Measurements from ENCODE around the gene ZNF775. TPM values are rescaled to one million over a fixed set of nuclear protein-coding genes. Genes with fewer than 3 reads are reported as not detected.

Gene ZNF775
- total RNA-seq, 2 experiments from 2014 or later: 4.4 to 5.1 TPM

- POLR2A ChIA-PET: no interaction called here
- CTCF ChIA-PET: no interaction called here
Observed at GRCh38 chr7:150344299-150344698, 34.8 kb upstream of the ZNF775 start.

GRCh38 chr7:150345012-150345411, 34.1 kb upstream of the ZNF775 start:
- ChIA-PET POLR2A (no interaction called here), CTCF (no interaction called here)

DNA sequence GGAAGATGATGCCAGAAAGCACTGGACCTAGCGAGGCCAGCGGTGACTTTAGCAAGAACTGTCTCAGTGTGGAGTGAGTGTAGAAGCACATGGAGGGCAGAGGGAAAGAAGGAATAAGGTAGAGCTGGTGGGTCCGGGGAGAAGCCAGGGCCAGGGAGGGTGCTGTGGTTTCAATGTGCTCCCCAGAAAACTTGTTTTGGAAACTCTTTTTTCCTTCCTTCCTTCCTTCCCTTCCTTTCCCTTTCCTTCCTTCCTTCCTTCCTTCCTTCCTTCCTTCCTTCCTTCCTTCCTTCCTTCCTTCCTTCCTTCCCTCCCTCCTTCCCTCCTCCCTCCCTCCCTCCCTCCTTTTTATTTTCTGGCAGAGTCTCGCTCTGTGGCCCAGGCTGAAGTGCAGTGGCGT, 32.2 kb upstream of the ZNF775 start:
- CTCF ChIA-PET: no interaction called here
- POLR2A ChIA-PET: no interaction called here

DNA sequence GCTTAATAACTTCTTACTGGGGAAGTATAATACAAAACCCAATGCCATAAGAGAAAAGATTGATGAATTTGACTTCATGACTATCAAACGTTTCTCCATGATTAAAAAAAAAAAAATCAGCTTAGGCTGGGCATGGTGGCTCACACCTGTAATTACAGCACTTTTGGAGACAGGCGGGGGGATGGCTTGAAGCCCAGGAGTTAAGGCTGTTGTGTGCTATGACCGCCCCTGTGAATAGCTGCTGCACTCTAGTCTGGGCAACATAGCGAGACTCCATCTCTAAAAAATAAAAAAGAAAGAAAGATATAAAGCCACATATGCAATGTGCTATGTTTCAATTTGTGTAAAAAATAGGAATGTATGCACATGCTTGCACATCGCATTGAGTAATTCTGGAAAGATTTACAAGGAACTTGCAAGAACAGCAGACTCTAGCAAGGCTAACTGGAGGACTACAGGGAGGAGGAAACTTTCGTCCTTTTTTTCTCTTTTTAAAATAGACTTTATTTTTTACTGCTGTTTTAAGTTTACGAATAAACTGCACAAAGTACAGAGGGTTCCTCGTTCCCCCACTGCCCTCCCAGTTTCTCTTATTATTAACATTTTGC, 27.4 kb upstream of the ZNF775 start:
- ChIA-PET POLR2A (no interaction called here), CTCF (no interaction called here)

- ChIA-PET POLR2A (interaction anchor here (0.6 to 0.7 kb wide), 2 partner anchors 20 to 32 kb away, joined by 3 to 4 read pairs; partner anchors contain the start of genes ACTR3C and LRRC61), CTCF (interaction anchor here (0.7 to 1.8 kb wide), 5 partner anchors 18 to 66 kb away, joined by 3 to 10 read pairs (median 4); no protein-coding TSS in a partner anchor)
Observed at GRCh38 chr7:150355666-150356059, 23.5 kb upstream of the ZNF775 start.

DNA sequence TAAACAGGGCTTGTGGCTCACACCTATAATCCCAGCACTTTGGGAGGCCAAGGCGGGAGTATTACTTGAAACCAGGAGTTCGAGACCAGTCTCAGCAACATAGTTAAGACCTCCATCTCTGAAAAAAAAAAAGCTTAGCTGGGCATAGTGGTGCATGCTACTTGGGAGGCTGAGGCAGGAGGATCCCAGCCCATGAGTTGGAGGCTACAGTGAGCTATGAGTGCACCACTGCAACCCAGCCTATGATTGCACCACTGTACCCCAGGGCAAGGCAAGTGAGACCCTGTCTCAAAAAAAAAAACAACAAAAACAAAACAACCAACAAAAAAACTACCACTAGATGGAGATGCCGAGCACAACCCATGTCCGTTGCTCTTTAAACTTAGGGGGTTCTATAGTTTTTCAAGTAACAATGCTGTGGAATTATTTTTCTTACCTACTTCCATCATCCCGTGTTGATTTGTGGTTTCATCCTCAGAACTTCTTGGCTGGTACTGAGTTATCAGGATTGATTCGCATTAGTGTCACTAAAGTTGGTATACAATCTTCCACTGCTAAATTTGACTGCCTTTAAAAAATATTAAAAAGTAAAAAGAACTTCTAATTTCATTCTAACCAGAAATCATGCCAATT, 22.7 kb upstream of the ZNF775 start:
- ChIA-PET POLR2A (no interaction called here), CTCF (interaction anchor here (0.7 to 1.8 kb wide), 4 partner anchors 17 to 65 kb away, joined by 3 to 10 read pairs (median 4); no protein-coding TSS in a partner anchor)

DNA sequence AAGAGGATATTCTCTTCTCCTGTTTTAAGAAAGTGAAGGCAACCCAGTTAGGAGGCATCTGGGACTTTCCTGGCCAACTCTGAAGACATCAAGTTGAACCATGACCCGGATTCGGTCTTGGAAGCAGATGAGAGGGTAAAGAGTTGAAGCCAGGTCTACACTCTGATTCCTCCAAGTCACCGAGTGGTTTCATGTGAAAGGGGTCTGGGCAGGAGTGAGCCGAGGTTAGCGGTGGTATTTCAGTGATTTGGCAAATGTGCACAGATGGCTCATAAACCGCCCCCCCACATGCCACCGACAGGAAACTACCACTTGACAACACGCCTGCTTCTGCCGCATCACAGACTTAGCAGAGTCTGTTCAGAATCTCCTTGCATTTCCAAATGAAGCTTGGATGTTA, 21.9 kb upstream of the ZNF775 start:
- POLR2A ChIA-PET: interaction anchor here (1.4 kb wide), 2 partner anchors 11 to 48 kb away, joined by 3 to 4 read pairs; partner anchors contain the start of gene REPIN1
- CTCF ChIA-PET: interaction anchor here (0.7 to 1.8 kb wide), 2 partner anchors 21 to 32 kb away, joined by 3 to 10 read pairs; no protein-coding TSS in a partner anchor

DNA sequence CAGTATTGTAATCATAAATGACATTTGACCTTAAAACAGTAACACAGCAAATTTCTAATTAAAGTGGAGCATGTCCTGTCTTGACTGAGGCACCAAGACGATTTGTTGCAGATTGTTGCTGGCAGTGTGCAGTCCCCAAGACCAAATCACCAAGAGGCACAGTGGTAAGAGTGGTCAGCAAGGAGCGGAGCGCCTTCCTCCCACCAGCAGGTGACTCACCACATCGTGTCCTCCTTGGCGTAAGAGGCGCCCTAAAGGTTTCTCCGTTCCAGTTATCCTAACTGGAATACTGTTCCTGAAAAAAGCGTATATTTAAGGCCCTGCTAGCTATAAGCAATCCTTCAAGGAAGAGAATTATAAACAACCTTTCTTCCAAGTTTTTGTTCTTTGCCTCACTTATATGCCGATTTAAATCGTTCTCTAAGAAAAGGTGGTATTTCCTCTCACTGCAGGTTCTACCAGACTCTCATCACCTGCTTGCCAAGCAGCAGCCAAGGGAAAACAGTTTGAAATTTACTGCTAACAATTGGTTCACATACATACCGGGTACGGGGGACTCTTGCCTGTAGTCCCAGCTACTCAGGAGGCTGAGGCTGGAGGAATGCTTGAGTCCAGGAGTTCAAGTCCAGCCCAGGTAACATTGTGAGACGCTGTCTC, 21.2 kb upstream of the ZNF775 start:
- ChIA-PET CTCF (interaction anchor here (0.7 kb wide), 1 partner anchor 31 kb away, joined by 3 read pairs; no protein-coding TSS in a partner anchor), POLR2A (interaction anchor here (1.4 kb wide), 2 partner anchors 10 to 48 kb away, joined by 3 to 4 read pairs; partner anchors contain the start of gene REPIN1)

DNA sequence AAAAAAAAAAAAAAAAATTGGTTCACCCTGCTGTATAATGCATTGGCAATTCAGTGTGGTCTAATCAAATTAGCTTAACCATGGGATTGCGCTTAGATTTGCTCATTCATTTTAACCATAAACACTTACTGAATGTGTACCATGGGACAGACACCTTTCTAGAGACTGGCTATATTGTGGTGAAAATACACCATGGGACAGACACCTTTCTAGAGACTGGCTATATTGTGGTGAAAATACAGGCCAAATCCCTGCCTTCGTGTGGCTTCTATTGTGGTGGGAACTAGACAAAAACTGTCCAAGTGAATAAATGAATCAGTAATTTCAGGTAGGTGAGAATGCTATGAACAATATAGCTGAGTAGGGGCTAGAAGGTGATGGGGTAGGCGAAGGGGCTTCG, 20.7 kb upstream of the ZNF775 start:
- POLR2A ChIA-PET: interaction anchor here (1.4 kb wide), 2 partner anchors 10 to 47 kb away, joined by 3 to 4 read pairs; partner anchors contain the start of gene REPIN1
- CTCF ChIA-PET: no interaction called here

DNA sequence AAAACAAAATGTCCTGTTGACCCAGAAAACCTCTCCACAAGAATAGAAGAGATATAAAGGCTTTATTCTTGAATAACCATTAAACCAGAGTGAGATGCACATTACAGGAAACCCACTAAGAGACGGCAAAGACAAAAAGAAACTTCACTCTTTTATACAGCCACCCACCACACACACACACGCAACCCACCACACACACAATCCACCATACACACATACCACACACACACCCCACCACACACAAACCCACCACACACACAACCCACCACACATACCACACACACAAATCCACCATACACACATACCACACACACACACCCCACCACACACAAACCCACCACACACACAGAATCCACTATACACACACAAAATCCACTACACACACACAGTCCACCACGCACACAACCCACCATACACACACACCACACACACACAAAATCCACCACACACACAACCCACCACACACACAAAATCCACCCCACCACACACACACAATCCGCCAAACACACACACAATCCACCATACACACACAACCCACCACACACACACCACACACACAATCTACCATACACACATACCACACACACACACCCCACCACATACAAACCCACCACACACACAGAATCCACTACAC, 20.0 kb upstream of the ZNF775 start:
- POLR2A ChIA-PET: interaction anchor here (1.4 kb wide), 1 partner anchor 47 kb away, joined by 3 read pairs; a partner anchor contains a TSS
- CTCF ChIA-PET: no interaction called here

DNA sequence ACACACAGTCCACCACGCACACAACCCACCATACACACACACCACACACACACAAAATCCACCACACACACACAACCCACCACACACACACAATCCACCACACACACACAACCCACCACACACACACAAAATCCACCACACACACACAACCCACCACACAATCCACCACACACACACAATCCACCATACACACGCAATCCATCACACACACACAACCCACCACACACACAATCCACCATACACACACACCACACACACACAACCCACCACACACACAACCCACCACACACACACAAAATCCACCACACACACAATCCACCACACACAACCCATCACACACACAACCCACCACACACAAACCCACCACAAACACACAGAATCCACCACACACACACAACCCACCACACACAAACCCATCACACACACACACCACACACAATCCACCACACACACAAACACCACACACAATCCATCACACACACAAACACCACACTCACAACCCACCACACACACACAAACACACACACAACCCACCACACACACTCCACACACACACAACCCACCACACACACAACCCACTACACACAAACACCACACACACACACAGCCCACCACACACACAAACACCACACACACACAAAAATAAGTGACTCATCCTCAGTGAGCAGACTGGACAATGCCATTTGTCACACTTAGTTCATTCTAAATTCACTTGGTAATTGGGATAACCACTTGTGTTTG, 19.3 kb upstream of the ZNF775 start:
- CTCF ChIA-PET: no interaction called here
- POLR2A ChIA-PET: no interaction called here

DNA sequence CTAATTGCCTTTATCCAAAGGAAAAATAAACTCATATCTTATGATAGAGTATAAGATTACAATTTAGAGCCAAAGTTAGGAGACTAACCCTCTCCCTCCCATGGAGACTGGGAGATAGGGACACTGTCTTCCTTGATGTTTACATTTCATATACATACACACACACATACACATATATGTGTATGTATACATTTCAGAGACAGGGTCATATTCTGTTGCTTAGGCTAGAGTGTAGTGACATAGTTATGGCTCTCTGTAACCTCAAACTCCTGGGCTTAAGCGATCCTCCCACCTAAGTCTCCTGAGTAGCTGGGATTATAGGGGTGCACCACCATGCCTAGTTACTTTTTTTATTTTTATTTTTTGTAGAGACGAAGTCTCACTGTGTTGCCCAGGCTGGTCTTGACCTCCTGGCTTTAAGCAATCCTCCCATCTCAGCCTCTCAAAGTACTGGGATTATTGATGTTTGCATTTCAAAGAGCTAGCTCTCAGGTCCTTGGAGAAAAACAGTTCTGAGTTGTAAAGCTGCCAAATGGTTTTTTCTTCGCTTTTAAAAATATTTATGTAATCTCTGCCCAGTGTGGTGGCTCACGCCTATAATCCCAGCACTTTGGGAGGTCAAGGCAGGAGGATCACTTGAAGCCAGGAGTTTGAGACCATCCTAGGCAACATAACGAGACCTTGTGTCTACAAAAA, 18.6 kb upstream of the ZNF775 start:
- POLR2A ChIA-PET: no interaction called here
- CTCF ChIA-PET: no interaction called here

- ChIA-PET CTCF (no interaction called here), POLR2A (no interaction called here)
Observed at GRCh38 chr7:150361402-150361801, 17.7 kb upstream of the ZNF775 start.

GRCh38 chr7:150361807-150362621, 17.1 kb upstream of the ZNF775 start:
- CTCF ChIA-PET: no interaction called here
- POLR2A ChIA-PET: no interaction called here

GRCh38 chr7:150363370-150363769, 15.8 kb upstream of the ZNF775 start:
- ChIA-PET CTCF (interaction anchor here (0.6 kb wide), 1 partner anchor 254 kb away, joined by 3 read pairs; no protein-coding TSS in a partner anchor), POLR2A (no interaction called here)

DNA sequence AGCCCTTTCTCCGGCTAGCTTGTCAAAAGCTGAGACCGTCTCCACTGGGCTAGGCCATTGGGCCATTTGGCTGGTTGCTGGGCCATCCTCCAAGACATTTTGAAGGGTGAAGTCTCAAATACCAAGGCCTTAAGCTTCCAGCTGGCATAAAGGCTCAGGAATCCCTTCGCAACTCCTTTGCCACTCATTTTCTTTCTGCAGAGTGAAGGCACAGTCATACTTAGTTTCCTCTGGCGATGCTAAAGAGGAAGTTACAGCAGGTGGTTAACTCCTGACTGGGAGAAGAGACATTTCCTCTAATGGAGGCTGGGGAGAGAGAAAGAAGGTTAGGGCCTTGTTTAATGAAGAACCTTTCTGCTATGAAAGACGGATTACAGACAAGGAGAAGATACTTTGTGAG, 15.3 kb upstream of the ZNF775 start:
- POLR2A ChIA-PET: no interaction called here
- CTCF ChIA-PET: interaction anchor here (0.6 kb wide), 1 partner anchor 42 kb away, joined by 3 read pairs; no protein-coding TSS in a partner anchor

- ChIA-PET CTCF (no interaction called here), POLR2A (no interaction called here)
Observed at GRCh38 chr7:150365194-150365593, 13.9 kb upstream of the ZNF775 start.
